Liver (tissue), 9 donors: ENCODE results near the gene CREB1. TPM values are rescaled to one million over a fixed set of nuclear protein-coding genes. Genes with fewer than 3 reads are reported as not detected.

Experiments used
- DNase-seq: peaks from one replicate; pipeline ENCODE4 v3.0.0-alpha.2; 2017; ENCODE audit warnings: low spot score
- H3K27ac ChIP-seq, 2 donors: one replicate each; pipeline ENCODE4 v1.7.0; 2013; ENCODE audit warnings: inconsistent platforms in 2 of 2, low read length in 2 of 2, control low read depth in 1 of 2, low read depth in 1 of 2, mild to moderate bottlenecking in 1 of 2
- H3K27me3 ChIP-seq, 4 donors: one replicate each; pipeline versions ENCODE4 v1.6.1 to v1.7.0; 2013; ENCODE audit warnings: low read length in 3 of 4, inconsistent platforms in 1 of 4, mild to moderate bottlenecking in 1 of 4, moderate library complexity in 1 of 4; ENCODE audit not compliant: control insufficient read depth in 4 of 4, insufficient read depth in 4 of 4
- H3K36me3 ChIP-seq, 4 donors: one replicate each; pipeline versions ENCODE4 v1.6.1 to v1.7.0; 2013; ENCODE audit warnings: low read length in 3 of 4, mild to moderate bottlenecking in 3 of 4, low read depth in 1 of 4, moderate library complexity in 1 of 4; ENCODE audit not compliant: control insufficient read depth in 4 of 4, insufficient read depth in 3 of 4
- H3K4me1 ChIP-seq, 4 donors: one replicate each; pipeline versions ENCODE4 v1.6.1 to v1.7.0; 2013; ENCODE audit warnings: low read length in 3 of 4, mild to moderate bottlenecking in 3 of 4, moderate library complexity in 1 of 4; ENCODE audit not compliant: control insufficient read depth in 4 of 4, insufficient read depth in 4 of 4
- H3K4me3 ChIP-seq, 3 donors: one replicate each; pipeline versions ENCODE4 v1.6.1 to v1.7.0; 2013; ENCODE audit warnings: low read length in 3 of 3, control low read depth in 1 of 3, low read depth in 1 of 3, mild to moderate bottlenecking in 1 of 3
- H3K9ac ChIP-seq, 2 donors: one replicate each; pipeline ENCODE4 v1.7.0; 2013; ENCODE audit warnings: low read length in 2 of 2, mild to moderate bottlenecking in 2 of 2, moderate library complexity in 2 of 2, control low read depth in 1 of 2, low read depth in 1 of 2
- H3K9me3 ChIP-seq, 4 donors: one replicate each; pipeline versions ENCODE4 v1.6.1 to v1.7.0; 2013; ENCODE audit warnings: low read length in 3 of 4; ENCODE audit not compliant: control insufficient read depth in 4 of 4
- CTCF ChIP-seq: fragments of 150-350 bp; IDR thresholded peaks from 2 replicates; pipeline ENCODE4 v1.5.1; 2017; ENCODE audit warnings: improper control_type of control experiment, low read depth, low read length; ENCODE audit not compliant: missing input control
- EGR1 ChIP-seq, 2 donors: IDR thresholded peaks; 2 replicates each; pipeline ENCODE4 v1.6.1; 2016 to 2018; ENCODE audit warnings: antibody characterized with exemption in 2 of 2, low read depth in 2 of 2
- FOXA1 ChIP-seq: IDR thresholded peaks from 2 replicates; pipeline ENCODE4 v1.6.1; 2016; ENCODE audit warnings: antibody characterized with exemption
- FOXA2 ChIP-seq: IDR thresholded peaks from 2 replicates; pipeline ENCODE4 v1.6.1; 2016; ENCODE audit warnings: antibody characterized with exemption
- GABPA ChIP-seq, 2 donors: IDR thresholded peaks in 1 of 2; conservative IDR thresholded peaks in 1 of 2; 2 replicates each; pipeline ENCODE4 v1.6.1; 2016; ENCODE audit warnings: antibody characterized with exemption in 2 of 2, mild to moderate bottlenecking in 1 of 2, moderate library complexity in 1 of 2
- HNF4A ChIP-seq, 2 donors: conservative IDR thresholded peaks; 2 replicates each; pipeline ENCODE4 v1.6.1; 2016; ENCODE audit warnings: antibody characterized with exemption in 2 of 2, mild to moderate bottlenecking in 2 of 2
- HNF4G ChIP-seq: IDR thresholded peaks from 2 replicates; pipeline ENCODE4 v1.6.1; 2016; ENCODE audit warnings: antibody characterized with exemption
- JUND ChIP-seq, 2 donors: IDR thresholded peaks; 2 replicates each; pipeline ENCODE4 v1.6.1; 2016; ENCODE audit warnings: antibody characterized with exemption in 2 of 2
- MAX ChIP-seq: IDR thresholded peaks from 2 replicates; pipeline ENCODE4 v1.6.1; 2016; ENCODE audit warnings: antibody characterized with exemption
- NR2F2 ChIP-seq: IDR thresholded peaks from 2 replicates; pipeline ENCODE4 v1.6.1; 2016; ENCODE audit warnings: antibody characterized with exemption
- RAD21 ChIP-seq, 2 donors: IDR thresholded peaks; 2 replicates each; pipeline ENCODE4 v1.6.1; 2016; ENCODE audit warnings: antibody characterized with exemption in 2 of 2, mild to moderate bottlenecking in 2 of 2
- REST ChIP-seq: IDR thresholded peaks from 2 replicates; pipeline ENCODE4 v1.6.1; 2016; ENCODE audit warnings: antibody characterized with exemption, mild to moderate bottlenecking
- RXRA ChIP-seq, 2 donors: IDR thresholded peaks; 2 replicates each; pipeline ENCODE4 v1.6.1; 2017 to 2018; ENCODE audit warnings: antibody characterized with exemption in 2 of 2, mild to moderate bottlenecking in 1 of 2
- SP1 ChIP-seq: IDR thresholded peaks from 2 replicates; pipeline ENCODE4 v1.6.1; 2018; ENCODE audit warnings: antibody characterized with exemption, mild to moderate bottlenecking
- TAF1 ChIP-seq: conservative IDR thresholded peaks from 2 replicates; pipeline ENCODE4 v1.6.1; 2016; ENCODE audit warnings: antibody characterized with exemption, mild to moderate bottlenecking
- YY1 ChIP-seq: IDR thresholded peaks from 2 replicates; pipeline ENCODE4 v1.6.1; 2016; ENCODE audit warnings: antibody characterized with exemption, mild to moderate bottlenecking
- WGBS: extraction: QIAGEN DNeasy Blood & Tissue Kit; methylation state at CpG from one replicate; pipeline ENCODE4 v1.1.7; 2013; 5-methylcytosine and 5-hydroxymethylcytosine counted together
- polyA plus RNA-seq, 2 donors: library from polyadenylated mRNA; stranded (reverse) in 1 of 2; unstranded in 1 of 2; fragments of 200-250 nt in 1 of 2; fragments of >200 nt in 1 of 2; fragmentation: Nextera tagmentation in 1 of 2; extraction: Ambion mirVana in 1 of 2; gene quantifications; one replicate each; pipeline versions ENCODE4 v1.2.1 to v1.2.3, GENCODE V29; 2013 to 2015
- total RNA-seq, 2 donors: library from RNA; depleted of rRNA; stranded (reverse); fragments of >200 nt; gene quantifications; one replicate each; pipeline ENCODE4 v1.2.3, GENCODE V29; 2014
- donor health status: healthy.
- donor health status: healthy.
- donor health status: healthy.
- donor health status: healthy.
- donor health status: healthy.

Gene CREB1
- total and polyA plus RNA-seq, 4 donors: 4.4 to 24.4 (median 14.5) TPM

DNA sequence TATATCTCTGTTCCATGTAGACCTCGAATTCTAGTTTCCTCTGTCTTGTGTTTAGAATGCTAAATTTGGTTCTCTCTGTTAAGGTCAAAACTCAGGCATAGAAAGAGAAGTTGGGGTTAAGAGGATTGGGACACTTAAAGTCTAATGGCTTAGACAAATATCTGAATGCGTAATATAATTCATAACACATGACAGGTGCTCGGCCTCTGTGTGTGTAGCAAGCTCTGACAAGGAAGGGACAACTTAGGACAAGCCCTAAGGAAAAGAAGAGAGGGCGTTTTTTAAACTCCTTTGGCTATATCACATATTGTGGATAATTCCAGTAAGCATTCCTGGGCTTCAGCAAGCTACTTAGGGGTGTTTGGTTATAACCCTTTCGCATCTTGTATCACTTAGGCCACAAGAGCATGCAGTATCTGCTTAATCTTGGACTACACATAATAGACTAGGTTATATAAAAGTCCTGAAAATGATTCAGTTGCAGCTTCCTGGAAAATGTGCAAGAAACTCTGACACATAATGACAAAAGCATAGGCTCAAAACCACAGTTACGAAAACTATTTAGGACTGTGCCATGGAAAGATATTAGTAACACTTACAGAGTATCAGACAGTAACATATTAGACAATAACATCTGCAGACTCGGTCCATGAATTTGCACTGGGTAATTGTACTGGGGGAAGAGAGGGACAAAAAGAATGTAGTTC lies 16.1 kb upstream of the CREB1 start:
- H3K27ac ChIP-seq: no peak overlapping the region
- no peaks in the 10 kb centered on the region for H3K36me3 ChIP-seq
- H3K27me3 ChIP-seq: no peaks in the 10 kb centered on the region
- 89% methylated on average over 7 of the region's 7 CpGs for WGBS
- no peak for TF ChIP-seq GABPA (IDR thresholded peaks at IDR 0.05 in 1 of 2, conservative IDR thresholded peaks at IDR 0.05 in 1 of 2)
- no peak for TF ChIP-seq FOXA1
- TF ChIP-seq TAF1: no peak
- TF ChIP-seq YY1: no peak
- no peak for TF ChIP-seq EGR1 (IDR thresholded peaks at IDR 0.05; ENCODE audit: low read depth in 2 of 2)
- no peak for DNase-seq
- no peaks in the 10 kb centered on the region for H3K9me3 ChIP-seq
- H3K9ac ChIP-seq: no peak overlapping the region
- no peaks in the 10 kb centered on the region for H3K4me1 ChIP-seq
- no peak overlapping the region for H3K4me3 ChIP-seq

GRCh38 chr2:207514451-207514850 lies 15.3 kb upstream of the CREB1 start:
- no peak overlapping the region for H3K9ac ChIP-seq
- WGBS: 94% methylated on average over 2 of the region's 2 CpGs
- H3K27ac ChIP-seq: no peak overlapping the region

DNA sequence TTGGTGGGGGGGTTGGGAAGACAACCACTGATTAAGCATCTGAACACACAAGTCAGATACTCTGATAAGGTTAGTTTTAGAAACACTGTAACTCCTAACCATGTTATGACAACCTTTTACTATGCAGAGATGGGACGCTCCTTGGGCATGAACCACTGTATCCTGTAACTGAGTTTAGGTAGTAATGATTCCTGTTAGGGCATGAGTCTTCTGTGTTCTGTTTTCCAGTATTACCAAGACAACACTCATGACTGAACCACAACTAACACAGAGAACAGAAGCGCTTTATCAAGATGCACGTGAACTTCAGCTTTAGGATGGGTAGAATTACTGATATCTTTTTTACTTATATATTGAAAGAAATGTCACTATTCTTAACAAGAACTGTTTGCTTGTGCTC lies 14.1 kb upstream of the CREB1 start:
- Histone ChIP-seq H3K4me3 (no peak overlapping the region), H3K4me1 (no peaks in the 10 kb centered on the region), H3K27me3 (no peaks in the 10 kb centered on the region)

More at GRCh38 chr2:207514451-207514850, 15.3 kb upstream of the CREB1 start:
- TF ChIP-seq RAD21 (IDR thresholded peaks at IDR 0.05): no peak
- TF ChIP-seq MAX: no peak
- TF ChIP-seq REST: no peak
- no peak for TF ChIP-seq JUND (IDR thresholded peaks at IDR 0.05)
- TF ChIP-seq EGR1 (IDR thresholded peaks at IDR 0.05; ENCODE audit: low read depth in 2 of 2): no peak
- TF ChIP-seq YY1: no peak
- no peak for TF ChIP-seq FOXA1
- TF ChIP-seq HNF4A (conservative IDR thresholded peaks at IDR 0.05): no peak
- H3K36me3 ChIP-seq: no peaks in the 10 kb centered on the region
- H3K9me3 ChIP-seq: no peaks in the 10 kb centered on the region
- H3K27me3 ChIP-seq: no peaks in the 10 kb centered on the region
- DNase-seq: no peak
- H3K4me3 ChIP-seq: no peak overlapping the region
- no peaks in the 10 kb centered on the region for H3K4me1 ChIP-seq

More for the DNA sequence above, 14.1 kb upstream of the CREB1 start:
- no peaks in the 10 kb centered on the region for H3K36me3 ChIP-seq
- WGBS: 95% methylated on average over 3 of the region's 3 CpGs
- TF ChIP-seq SP1 (no peak), TAF1 (no peak), MAX (no peak), FOXA2 (no peak), YY1 (no peak), HNF4G (no peak), RAD21 (IDR thresholded peaks at IDR 0.05) (no peak), RXRA (IDR thresholded peaks at IDR 0.05) (no peak), NR2F2 (no peak), EGR1 (IDR thresholded peaks at IDR 0.05; ENCODE audit: low read depth in 2 of 2) (no peak), FOXA1 (no peak), CTCF (no peak), HNF4A (conservative IDR thresholded peaks at IDR 0.05) (no peak)
- H3K9ac ChIP-seq: no peak overlapping the region
- H3K27ac ChIP-seq: no peak overlapping the region
- DNase-seq: no peak
- H3K9me3 ChIP-seq: no peaks in the 10 kb centered on the region
